Astrocyte of the cerebellum (primary cell): ENCODE results near the gene GLI3.

Experiments
- DNase-seq: peaks from one replicate; pipeline ENCODE4 v3.0.0-alpha.2; 2011; ENCODE audit warnings: low read depth
- H3K4me3 ChIP-seq: 2 replicates; pipeline ENCODE4 v1.5.1; 2011; ENCODE audit warnings: mild to moderate bottlenecking, low read depth, low read length, moderate library complexity
- CTCF ChIP-seq: IDR thresholded peaks from 2 replicates; pipeline ENCODE4 v1.5.1; 2012; ENCODE audit warnings: low read length, low read depth, moderate library complexity, mild to moderate bottlenecking; ENCODE audit errors: missing control alignments
- in situ Hi-C: cut with HindIII; loops from 2 replicates; pipeline ENCODE4 v1.10.0; 2017; ENCODE audit warnings: low sequenced_read_pairs

The GLI3 gene

GRCh38 chr7:42198974-42199668, 37.9 kb downstream of the GLI3 start:
- H3K4me3 ChIP-seq: no peak overlapping the region
- in situ Hi-C loops: no loop called here
- peak; percentile 33 for DNase-seq
- no peak for TF ChIP-seq CTCF

GRCh38 chr7:42198296-42198695, 38.7 kb downstream of the GLI3 start:
- no peak overlapping the region for H3K4me3 ChIP-seq
- no peak for TF ChIP-seq CTCF
- no peak for DNase-seq
- in situ Hi-C loops: no loop called here

GRCh38 chr7:42197451-42197850, 39.6 kb downstream of the GLI3 start:
- no peak overlapping the region for H3K4me3 ChIP-seq
- DNase-seq: no peak
- in situ Hi-C loops: no loop called here
- no peak for TF ChIP-seq CTCF

- no peak overlapping the region for H3K4me3 ChIP-seq
- in situ Hi-C loops: no loop called here
- no peak for TF ChIP-seq CTCF
- no peak for DNase-seq
Measured at GRCh38 chr7:42194238-42194637, 42.8 kb downstream of the GLI3 start.

- H3K4me3 ChIP-seq: no peak overlapping the region
- no peak for TF ChIP-seq CTCF
- DNase-seq: no peak
- in situ Hi-C loops: no loop called here
Measured at GRCh38 chr7:42193471-42194129, 43.4 kb downstream of the GLI3 start.

GRCh38 chr7:42192851-42193461, 44.1 kb downstream of the GLI3 start:
- no peak for TF ChIP-seq CTCF
- in situ Hi-C loops: no loop called here
- no peak overlapping the region for H3K4me3 ChIP-seq
- DNase-seq: no peak
